22Rv1 (cell line): ENCODE results near the gene CCDC180.
"Not testable (repeated sequence)": the region's sequence is repeated elsewhere in the genome, so short reads cannot be mapped to it uniquely, and the experiment has no call there.

Experiments
- ZFX ChIP-seq: fragments of 450-650 bp; IDR thresholded peaks from 2 replicates; pipeline ENCODE4 v1.6.1; 2017; ENCODE audit warnings: antibody characterized with exemption, borderline replicate concordance
- TF ChIP-seq, protein P1 (sequence below): fragments of 450-650 bp; IDR thresholded peaks from 2 replicates; pipeline ENCODE4 v1.5.1; 2017; ENCODE audit warnings: mild to moderate bottlenecking

DNA sequence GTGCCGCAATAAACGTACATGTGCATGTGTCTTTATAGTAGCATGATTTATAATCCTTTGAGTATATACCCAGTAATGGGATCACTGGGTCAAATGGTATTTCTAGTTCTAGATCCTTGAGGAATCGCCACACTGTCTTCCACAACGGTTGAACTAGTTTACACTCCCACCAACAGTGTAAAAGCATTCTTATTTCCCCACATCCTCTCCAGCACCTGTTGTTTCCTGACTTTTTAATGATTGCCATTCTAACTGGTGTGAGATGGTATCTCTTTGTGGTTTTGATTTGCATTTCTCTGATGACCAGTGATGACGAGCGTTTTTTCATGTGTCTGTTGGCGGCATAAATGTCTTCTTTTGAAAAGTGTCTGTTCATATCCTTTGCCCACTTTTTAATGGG is 28.2 kb downstream of the CCDC180 start:
- TF ChIP-seq, protein P1, sequence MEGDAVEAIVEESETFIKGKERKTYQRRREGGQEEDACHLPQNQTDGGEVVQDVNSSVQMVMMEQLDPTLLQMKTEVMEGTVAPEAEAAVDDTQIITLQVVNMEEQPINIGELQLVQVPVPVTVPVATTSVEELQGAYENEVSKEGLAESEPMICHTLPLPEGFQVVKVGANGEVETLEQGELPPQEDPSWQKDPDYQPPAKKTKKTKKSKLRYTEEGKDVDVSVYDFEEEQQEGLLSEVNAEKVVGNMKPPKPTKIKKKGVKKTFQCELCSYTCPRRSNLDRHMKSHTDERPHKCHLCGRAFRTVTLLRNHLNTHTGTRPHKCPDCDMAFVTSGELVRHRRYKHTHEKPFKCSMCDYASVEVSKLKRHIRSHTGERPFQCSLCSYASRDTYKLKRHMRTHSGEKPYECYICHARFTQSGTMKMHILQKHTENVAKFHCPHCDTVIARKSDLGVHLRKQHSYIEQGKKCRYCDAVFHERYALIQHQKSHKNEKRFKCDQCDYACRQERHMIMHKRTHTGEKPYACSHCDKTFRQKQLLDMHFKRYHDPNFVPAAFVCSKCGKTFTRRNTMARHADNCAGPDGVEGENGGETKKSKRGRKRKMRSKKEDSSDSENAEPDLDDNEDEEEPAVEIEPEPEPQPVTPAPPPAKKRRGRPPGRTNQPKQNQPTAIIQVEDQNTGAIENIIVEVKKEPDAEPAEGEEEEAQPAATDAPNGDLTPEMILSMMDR = not testable (repeated sequence)
- not testable (repeated sequence) for TF ChIP-seq ZFX
